Endothelial cell (in vitro differentiated cells): ENCODE data around the gene CDKN2AIP. TPM values are rescaled to one million over a fixed set of nuclear protein-coding genes. Genes with fewer than 3 reads are reported as not detected.

Source experiments
- DNase-seq: peaks from one replicate; pipeline ENCODE4 v3.0.0; 2021; ENCODE audit warnings: low spot score
- H3K27ac Mint-ChIP-seq: one replicate; pipeline ENCODE4 v1.8.0; 2021; ENCODE audit warnings: mixed read lengths, inconsistent platforms; ENCODE audit not compliant: unreplicated experiment
- H3K27me3 Mint-ChIP-seq: one replicate; pipeline ENCODE4 v1.8.0; 2021; ENCODE audit warnings: mild to moderate bottlenecking, moderate library complexity, mixed read lengths, inconsistent platforms; ENCODE audit not compliant: unreplicated experiment
- H3K36me3 Mint-ChIP-seq: one replicate; pipeline ENCODE4 v1.8.0; 2021; ENCODE audit warnings: mild to moderate bottlenecking, low read depth, mixed read lengths, inconsistent platforms; ENCODE audit not compliant: unreplicated experiment
- H3K4me1 Mint-ChIP-seq: one replicate; pipeline ENCODE4 v1.8.0; 2021; ENCODE audit warnings: mild to moderate bottlenecking, mixed read lengths, inconsistent platforms; ENCODE audit not compliant: unreplicated experiment
- H3K4me3 Mint-ChIP-seq: one replicate; pipeline ENCODE4 v1.8.0; 2021; ENCODE audit warnings: mild to moderate bottlenecking, mixed read lengths, inconsistent platforms; ENCODE audit not compliant: unreplicated experiment
- H3K9me3 Mint-ChIP-seq: one replicate; pipeline ENCODE4 v1.8.0; 2021; ENCODE audit warnings: mixed read lengths, inconsistent platforms; ENCODE audit not compliant: unreplicated experiment
- total RNA-seq: library from RNA; stranded (reverse); fragmentation: NEBNext Ultra II Directional; extraction: Animal tissue kit (Norgen Biotek cat#: 25700); gene quantifications from one replicate; pipeline ENCODE4 v1.2.1, GENCODE V29; 2021; ENCODE audit not compliant: unreplicated experiment
- TF ChIP-seq, protein P1 (sequence below): fragments of 200-600 bp; sonication (generic); IDR thresholded peaks from one replicate; pipeline ENCODE4 v1.5.0; 2021; ENCODE audit warnings: antibody characterized with exemption; ENCODE audit not compliant: unreplicated experiment

Gene CDKN2AIP
- total RNA-seq, 1 donor from 2014 or later: 22.0 TPM

DNA sequence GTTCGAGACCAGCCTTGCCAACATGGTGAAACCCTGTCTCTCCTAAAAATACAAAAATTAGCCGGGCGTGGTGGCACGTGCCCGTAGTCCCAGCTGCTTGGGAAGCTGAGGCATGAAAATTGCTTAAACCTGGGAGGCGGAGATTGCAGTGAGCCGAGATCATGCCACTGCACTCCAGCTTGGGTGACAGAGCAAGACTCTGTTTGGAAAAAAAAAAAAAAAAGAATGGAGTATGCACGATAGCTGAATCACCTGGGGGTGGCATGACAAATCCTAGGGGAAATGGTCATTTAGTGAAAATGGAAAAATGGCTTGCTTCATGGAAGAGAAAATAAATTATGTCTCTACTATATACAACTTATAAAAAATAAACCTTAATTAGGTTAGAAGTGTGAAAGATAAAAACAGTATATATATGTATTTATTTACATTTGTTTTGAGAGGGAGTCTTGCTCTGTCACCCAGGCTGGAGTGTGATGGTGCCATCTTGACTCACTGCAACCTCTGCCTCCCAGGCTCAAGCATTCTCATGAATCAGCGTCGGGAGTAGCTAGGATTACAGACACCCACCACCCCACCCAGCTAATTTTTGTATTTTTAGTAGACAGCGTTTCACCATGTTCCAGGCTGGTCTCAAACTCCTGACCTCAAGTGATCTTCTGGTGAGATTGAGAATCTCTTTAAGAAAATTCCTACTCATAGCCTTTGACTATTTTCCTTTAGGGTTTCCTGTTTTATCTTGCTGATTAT, 41.1 kb downstream of the CDKN2AIP start:
- TF ChIP-seq, protein P1, sequence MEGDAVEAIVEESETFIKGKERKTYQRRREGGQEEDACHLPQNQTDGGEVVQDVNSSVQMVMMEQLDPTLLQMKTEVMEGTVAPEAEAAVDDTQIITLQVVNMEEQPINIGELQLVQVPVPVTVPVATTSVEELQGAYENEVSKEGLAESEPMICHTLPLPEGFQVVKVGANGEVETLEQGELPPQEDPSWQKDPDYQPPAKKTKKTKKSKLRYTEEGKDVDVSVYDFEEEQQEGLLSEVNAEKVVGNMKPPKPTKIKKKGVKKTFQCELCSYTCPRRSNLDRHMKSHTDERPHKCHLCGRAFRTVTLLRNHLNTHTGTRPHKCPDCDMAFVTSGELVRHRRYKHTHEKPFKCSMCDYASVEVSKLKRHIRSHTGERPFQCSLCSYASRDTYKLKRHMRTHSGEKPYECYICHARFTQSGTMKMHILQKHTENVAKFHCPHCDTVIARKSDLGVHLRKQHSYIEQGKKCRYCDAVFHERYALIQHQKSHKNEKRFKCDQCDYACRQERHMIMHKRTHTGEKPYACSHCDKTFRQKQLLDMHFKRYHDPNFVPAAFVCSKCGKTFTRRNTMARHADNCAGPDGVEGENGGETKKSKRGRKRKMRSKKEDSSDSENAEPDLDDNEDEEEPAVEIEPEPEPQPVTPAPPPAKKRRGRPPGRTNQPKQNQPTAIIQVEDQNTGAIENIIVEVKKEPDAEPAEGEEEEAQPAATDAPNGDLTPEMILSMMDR: no peak
- Mint-ChIP-seq H3K4me1 (peaks cover 3% of the 10 kb centered on the region), H3K9me3 (no peaks in the 10 kb centered on the region), H3K27me3 (no peaks in the 10 kb centered on the region), H3K36me3 (peaks cover 3% of the 10 kb centered on the region), H3K27ac (no peak overlapping the region), H3K4me3 (no peak overlapping the region)
- DNase-seq: no peak

- Mint-ChIP-seq H3K4me1 (peaks cover 11% of the 10 kb centered on the region), H3K9me3 (no peaks in the 10 kb centered on the region), H3K27ac (no peak overlapping the region), H3K4me3 (no peak overlapping the region), H3K36me3 (peaks cover 5% of the 10 kb centered on the region), H3K27me3 (peaks cover 2% of the 10 kb centered on the region)
- no peak for DNase-seq
- TF ChIP-seq, protein P1: no peak
These were observed 48.4 kb downstream of the CDKN2AIP start for GRCh38 chr4:183492791-183493222.

- Mint-ChIP-seq H3K4me1 (peaks cover 11% of the 10 kb centered on the region), H3K9me3 (no peaks in the 10 kb centered on the region), H3K27ac (no peak overlapping the region), H3K36me3 (peaks cover 5% of the 10 kb centered on the region), H3K4me3 (no peak overlapping the region), H3K27me3 (peaks cover 2% of the 10 kb centered on the region)
- no peak for DNase-seq
- TF ChIP-seq, protein P1: no peak
These were observed 48.8 kb downstream of the CDKN2AIP start for GRCh38 chr4:183493246-183493645.

DNA sequence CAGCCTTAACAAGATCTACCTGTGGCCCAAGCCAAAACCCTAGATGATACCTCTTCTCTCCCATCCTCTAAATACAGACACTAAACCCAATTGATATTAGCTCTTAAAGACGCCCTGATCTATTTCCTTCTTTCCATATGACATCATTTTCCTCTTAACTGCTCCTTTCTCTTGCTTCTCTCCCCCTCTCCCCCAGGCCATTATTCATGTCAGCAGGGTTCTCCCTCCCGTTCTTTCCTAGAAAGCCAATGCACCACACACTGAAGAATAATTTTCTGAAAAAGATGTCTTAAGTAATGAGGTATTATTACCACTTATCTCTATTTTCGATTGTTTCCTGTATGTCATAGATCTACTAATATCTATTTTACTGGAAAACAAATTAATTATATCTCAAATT, 50.7 kb downstream of the CDKN2AIP start:
- Mint-ChIP-seq H3K9me3 (no peaks in the 10 kb centered on the region), H3K4me1 (peaks cover 11% of the 10 kb centered on the region), H3K4me3 (no peak overlapping the region), H3K27ac (no peak overlapping the region), H3K36me3 (peaks cover 5% of the 10 kb centered on the region), H3K27me3 (peaks cover 2% of the 10 kb centered on the region)
- TF ChIP-seq, protein P1: no peak
- no peak for DNase-seq

Other genes starting within 250 kb of the CDKN2AIP start
- not detected for gene CLDN22, start 124.4 kb upstream of the CDKN2AIP start, total RNA-seq
- not detected for gene CLDN24, start 122.2 kb upstream of the CDKN2AIP start, total RNA-seq
- 12.2 TPM for gene ING2, start 60.4 kb downstream of the CDKN2AIP start, total RNA-seq
- gene RWDD4, start 214.5 kb downstream of the CDKN2AIP start, total RNA-seq: 13.1 TPM
- gene TRAPPC11, start 214.7 kb downstream of the CDKN2AIP start, total RNA-seq: 33.5 TPM